ENCODE measurements around the gene ZSWIM1.
A peak's percentile ranks its signal among the peaks of the same experiment; 100 is the strongest.
"Not testable (repeated sequence)": the region's sequence is repeated elsewhere in the genome, so short reads cannot be mapped to it uniquely, and the experiment has no call there.

Gene ZSWIM1

DNA sequence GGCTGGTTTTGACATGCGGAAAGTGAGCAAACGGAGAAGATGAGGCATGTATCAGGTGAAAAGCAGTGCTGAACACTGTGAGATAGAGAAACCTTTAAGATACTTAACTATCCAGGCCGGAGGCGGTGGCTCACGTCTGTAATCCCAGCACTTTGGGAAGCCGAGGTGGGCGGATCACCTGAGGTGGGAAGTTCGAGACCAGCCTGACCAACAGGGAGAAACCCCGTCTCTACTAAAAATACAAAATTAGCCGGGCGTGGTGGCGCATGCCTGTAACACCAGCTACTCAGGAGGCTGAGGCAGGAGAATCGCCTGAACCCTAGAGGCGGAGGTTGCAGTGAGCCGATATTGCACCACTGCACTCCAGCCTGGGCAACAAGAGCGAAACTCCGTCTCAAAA is 50.7 kb downstream of the ZSWIM1 start:
- not testable (repeated sequence) for DNase-seq (ENCODE audit: low spot score)

DNA sequence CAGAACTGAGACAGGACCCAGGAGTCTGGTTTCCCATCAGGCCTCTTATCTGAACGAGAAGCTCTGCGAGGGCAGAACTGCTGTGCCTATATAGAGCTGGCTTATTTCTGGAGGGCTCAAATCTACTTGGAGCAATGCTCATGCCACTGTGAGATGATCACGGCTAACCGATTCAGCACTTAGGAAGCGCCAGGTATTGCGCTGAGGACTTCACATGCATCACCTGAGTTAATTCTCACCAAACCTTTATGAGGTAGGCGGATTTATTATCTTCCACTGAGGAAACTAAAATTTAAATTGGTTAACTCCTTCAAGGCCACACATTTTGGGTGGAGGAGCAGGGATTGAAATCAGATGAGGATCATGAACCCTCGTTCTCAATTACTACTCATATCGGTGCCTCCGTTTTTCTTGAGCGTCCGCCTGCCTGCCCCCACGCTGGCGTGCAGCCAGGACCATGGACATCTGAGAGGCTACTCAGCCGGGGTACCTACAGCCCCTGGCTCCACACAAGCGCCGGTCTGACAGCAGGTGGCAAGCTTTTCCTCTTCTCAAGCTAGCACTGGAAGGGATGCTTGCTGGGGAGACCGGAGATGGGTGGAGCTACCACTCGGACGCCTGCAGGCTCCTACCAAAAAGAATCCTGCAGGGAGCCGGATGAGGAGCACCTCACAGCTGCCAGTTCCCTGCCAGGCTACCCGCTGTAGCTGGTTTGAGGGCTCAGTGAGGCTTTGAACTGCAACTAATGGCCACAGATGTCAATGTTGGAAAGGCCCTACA is 52.4 kb downstream of the ZSWIM1 start:
- peak; percentile 84 for DNase-seq (ENCODE audit: low spot score)

DNA sequence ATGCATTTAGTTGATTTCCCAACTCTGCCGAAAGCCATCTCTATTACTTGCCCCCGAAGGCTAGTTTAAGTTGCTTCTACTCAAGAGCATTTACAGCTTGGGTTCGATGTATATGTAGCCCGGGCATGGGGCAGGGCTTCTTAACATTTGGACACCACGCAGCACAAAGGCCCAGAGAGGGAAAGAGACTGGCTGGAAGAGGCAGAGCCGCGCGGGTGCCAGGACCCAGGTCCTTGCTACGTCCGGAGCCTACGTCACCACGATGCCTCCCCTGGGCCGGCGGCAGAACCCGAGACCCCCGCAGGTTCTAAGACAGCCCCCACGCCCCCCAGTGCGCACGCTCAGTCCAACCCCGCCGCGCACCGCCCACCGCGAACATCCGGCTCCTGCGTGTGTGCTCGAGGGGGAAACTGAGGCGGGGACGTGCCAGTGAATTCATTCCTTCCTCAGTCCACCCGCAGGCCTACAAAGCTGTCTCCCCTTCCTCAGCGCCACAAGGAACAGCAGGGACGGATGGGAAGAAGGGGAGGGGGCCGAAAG is 53.1 kb downstream of the ZSWIM1 start:
- DNase-seq (ENCODE audit: low spot score) = peak; percentile 78

Data from Ammon's horn (tissue), 1 donor.